Renal cortex interstitium (tissue), 11 donors: Measurements from ENCODE around the gene NBR1. TPM values are rescaled to one million over a fixed set of nuclear protein-coding genes. Genes with fewer than 3 reads are reported as not detected.
"Not testable (repeated sequence)": the region's sequence is repeated elsewhere in the genome, so short reads cannot be mapped to it uniquely, and the experiment has no call there.

Experiments used
- DNase-seq, 11 donors: peaks; one replicate each; pipeline ENCODE4 v3.0.0-alpha.2; 2013; ENCODE audit warnings: low read depth in 9 of 11, low spot score in 4 of 11; ENCODE audit errors: extremely low read depth in 1 of 11
- polyA plus RNA-seq, 3 donors: library from polyadenylated mRNA; unstranded; fragments of 120-200 nt; gene quantifications; one replicate each; pipeline ENCODE4 v1.2.1, GENCODE V29; 2013; ENCODE audit not compliant: insufficient read length in 3 of 3

Gene NBR1
- polyA plus RNA-seq, 3 donors, result 107 to 122 (median 122) TPM

- DNase-seq, result no peak
Observed at GRCh38 chr17:43146649-43147048, 24.4 kb upstream of the NBR1 start.

- no peak for DNase-seq
Observed at GRCh38 chr17:43151880-43152456, 19.0 kb upstream of the NBR1 start.

- not testable (repeated sequence) for DNase-seq
Observed at GRCh38 chr17:43153197-43153835, 17.7 kb upstream of the NBR1 start.

DNA sequence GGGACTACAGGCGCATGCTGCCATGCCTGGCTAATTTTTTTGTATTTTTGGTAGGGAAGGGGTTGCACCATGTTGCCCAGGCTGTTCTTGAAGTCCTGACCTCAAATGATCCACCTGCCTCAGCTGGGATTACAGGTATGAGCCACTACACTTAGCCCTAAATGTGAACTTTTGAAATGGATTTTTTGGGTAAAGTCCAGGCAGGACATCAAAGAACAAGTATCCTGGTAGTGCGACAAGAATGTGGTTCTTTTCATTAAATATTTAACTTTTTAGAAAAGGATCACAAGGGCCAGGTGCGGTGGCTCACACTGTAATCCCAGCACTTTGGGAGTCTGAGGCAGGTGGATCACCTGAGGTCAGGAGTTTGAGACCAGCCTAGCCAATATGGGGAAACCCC lies 15.3 kb upstream of the NBR1 start:
- no peak for DNase-seq

GRCh38 chr17:43159232-43159631 lies 11.8 kb upstream of the NBR1 start:
- DNase-seq, result not testable (repeated sequence)

- DNase-seq, result not testable (repeated sequence)
Observed at GRCh38 chr17:43159957-43160356, 11.1 kb upstream of the NBR1 start.

GRCh38 chr17:43165971-43166370 lies 5.0 kb upstream of the NBR1 start:
- not testable (repeated sequence) for DNase-seq

DNA sequence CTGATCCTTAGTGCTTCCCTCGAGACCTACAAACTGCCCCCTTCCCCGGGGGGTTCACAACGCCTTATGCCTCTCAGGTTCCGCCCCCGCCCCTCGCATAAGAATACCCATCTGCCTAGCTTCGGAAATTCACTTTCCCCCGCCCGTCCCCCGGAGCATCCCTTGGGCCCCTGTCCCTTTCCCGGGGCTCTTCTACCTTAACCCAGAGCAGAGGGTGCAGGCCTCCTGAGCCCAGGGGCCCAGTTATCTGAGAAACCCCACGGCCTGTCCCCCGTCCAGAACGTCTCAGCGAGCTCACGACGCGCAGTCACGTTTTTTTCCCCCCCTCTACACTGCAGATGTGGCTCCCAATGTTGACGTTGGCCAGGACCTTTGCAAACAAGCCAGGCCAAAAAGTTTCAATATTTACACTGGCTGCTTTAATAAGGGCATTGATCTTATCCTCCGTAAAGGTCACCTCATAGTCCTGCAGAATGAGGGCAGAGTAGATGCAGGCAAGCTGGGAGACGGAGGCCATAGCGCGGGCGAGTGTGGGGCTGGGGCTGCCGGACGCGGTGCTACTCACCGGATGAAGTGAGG lies 1.4 kb upstream of the NBR1 start:
- DNase-seq, result peak in 3 of 11 donors; percentile 12 to 33 (median 20)

DNA sequence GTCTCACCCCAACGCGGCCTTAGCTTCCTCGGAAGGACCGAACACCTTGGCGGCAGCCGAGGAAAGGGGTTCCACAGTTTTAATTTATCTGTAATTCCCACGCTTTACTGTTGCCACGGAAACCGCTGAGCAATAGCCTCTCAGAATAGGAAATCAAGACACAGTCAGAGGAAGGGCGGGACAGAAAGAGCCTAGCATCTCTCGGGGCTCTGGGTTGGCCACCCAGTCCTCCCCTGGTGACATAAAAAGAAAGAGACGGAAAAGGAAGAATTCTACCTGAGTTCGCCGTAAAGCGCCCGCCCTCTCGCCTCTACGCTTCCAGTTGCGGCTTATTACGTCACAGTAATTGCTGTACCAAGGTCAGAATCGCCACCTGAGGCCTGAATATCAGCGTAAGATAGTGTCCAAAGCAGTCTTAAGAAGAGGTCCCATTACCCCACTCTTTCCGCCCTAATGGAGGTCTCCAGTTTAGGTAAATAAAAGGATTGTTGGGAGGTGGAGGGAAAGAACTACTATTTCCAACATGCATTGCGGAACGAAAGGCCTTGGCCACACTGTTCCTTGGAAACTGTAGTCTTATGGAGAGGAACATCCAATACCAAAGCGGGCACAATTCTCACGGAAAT lies 761 bp upstream of the NBR1 start:
- DNase-seq, result peak; percentile 82 to 96 (median 91)

GRCh38 chr17:43171586-43172487 lies 823 bp downstream of the NBR1 start:
- peak; percentile 49 to 85 (median 74) for DNase-seq

DNA sequence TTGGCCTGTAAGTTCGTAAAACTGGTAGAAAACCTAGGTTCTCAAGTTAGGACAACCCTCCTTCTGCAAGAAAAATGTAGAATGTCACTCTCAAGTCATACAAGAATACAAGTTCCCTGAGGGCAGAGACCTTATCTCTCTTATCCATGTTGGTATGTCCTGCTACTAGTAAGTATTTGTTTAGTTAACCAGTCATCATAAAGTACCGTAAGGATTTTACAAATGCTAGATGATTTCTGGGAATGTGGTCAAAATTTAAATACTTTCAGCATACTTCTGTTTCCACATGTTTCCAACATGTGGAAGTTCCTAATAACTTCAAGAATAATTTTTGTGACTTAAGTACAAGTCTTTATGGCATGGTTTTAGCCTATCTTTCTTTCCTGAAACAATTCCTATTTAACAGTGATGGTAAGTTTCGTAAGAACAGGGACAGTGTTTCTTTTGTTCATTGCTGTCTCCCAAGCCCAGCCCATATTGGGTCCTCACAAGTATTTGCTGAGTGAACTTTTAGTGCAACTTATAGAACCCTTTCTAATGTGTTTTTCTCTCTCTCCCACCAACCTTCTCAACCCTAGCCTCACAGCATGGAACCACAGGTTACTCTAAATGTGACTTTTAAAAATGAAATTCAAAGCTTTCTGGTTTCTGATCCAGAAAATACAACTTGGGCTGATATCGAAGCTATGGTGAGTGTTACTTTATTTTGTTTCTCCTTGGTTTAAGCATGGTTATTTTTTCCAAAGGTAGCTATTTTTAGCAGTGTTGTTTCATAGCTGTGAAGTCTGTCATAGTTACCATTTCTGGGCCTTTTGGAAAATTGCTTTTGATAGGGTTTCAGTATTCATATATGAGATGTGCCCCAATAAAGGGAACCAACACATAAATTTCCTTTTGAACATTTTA lies 4.5 kb downstream of the NBR1 start:
- no peak for DNase-seq

DNA sequence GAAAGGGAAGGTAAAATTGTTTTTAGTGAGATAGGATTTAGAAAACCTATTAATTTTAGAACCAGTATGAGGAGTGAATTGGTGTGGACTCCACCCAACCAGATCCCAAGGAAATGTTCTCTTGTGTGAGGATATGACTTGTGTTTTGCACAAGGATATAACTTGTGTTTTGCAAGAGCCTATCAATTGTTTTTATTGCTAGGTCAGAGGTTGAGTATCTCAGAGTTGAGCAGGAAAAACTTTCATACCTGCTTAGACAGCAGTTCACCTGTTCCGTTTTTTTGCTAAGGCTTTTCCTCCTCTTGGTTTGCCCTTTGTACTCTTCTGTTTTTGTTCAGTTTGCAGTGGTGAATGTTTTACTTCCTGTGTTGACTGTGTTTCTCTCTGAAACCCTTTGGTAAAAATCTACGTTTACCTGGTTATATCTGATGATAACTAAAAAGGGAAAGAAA lies 5.1 kb downstream of the NBR1 start:
- no peak for DNase-seq

- DNase-seq, result no peak
Observed at GRCh38 chr17:43183921-43184320, 12.9 kb downstream of the NBR1 start.

- DNase-seq, result not testable (repeated sequence)
Observed at GRCh38 chr17:43186656-43187055, 15.6 kb downstream of the NBR1 start.

DNA sequence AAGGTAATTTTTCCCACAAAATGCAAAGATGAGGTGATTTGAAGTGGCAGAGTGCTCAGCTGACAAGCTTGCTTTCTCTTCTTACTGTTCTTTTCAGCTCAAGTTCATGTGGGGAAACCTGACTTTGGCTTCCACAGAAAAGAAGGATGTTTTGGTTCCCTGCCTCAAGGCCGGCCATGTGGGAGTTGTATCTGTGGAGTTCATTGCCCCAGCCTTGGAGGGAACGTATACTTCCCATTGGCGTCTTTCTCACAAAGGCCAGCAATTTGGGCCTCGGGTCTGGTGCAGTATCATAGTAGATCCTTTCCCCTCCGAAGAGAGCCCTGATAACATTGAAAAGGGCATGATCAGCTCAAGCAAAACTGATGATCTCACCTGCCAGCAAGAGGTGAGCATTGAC lies 22.2 kb downstream of the NBR1 start:
- no peak for DNase-seq

DNA sequence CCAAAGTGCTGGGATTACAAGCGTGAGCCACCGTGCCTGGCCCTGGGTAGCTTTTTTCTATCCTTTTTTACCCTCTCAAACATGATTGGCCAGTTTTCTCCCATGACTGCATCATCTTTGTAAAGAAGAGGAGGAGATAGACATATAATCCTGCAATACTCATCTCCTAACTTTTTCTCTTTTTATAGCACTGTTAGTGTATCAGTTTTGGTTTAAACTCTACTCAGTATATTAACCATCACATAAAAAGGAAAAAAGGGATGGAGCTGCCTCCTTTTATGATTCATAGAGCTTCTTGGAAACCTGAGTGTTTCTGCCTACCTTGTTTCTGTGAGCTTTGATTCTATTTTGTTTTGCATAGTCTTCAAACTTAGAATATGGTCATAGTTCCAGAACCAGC lies 28.6 kb downstream of the NBR1 start:
- DNase-seq, result no peak

GRCh38 chr17:43200127-43200526 lies 29.1 kb downstream of the NBR1 start:
- DNase-seq, result no peak

DNA sequence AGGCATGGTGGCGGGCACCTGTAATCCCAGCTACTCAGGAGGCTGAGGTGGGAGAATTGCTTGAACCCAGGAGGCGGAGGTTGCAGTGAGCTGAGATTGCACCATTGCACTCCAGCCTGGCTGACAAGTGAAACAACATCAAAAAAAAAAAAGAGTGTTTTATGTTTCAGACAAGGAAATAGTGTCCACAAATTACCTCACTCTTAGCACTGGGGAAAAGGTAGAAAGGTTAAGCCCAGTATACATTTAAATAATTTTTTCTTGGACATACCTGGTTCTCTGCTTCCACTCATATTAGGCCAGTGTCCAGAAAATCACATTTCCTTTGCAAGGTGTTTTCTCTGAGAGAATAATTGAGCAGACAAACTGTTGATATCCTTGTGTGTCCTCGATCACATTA lies 32.0 kb downstream of the NBR1 start:
- not testable (repeated sequence) for DNase-seq
